ENCODE data around the gene CLTC. TPM values are rescaled to one million over a fixed set of nuclear protein-coding genes. Genes with fewer than 3 reads are reported as not detected.

Gene CLTC
- total and polyA plus RNA-seq, 10 of the 15 experiments (the other 5 are each of a cell fraction or from before 2014, with no cell fraction given): 77.5 to 188 (median 129) TPM

DNA sequence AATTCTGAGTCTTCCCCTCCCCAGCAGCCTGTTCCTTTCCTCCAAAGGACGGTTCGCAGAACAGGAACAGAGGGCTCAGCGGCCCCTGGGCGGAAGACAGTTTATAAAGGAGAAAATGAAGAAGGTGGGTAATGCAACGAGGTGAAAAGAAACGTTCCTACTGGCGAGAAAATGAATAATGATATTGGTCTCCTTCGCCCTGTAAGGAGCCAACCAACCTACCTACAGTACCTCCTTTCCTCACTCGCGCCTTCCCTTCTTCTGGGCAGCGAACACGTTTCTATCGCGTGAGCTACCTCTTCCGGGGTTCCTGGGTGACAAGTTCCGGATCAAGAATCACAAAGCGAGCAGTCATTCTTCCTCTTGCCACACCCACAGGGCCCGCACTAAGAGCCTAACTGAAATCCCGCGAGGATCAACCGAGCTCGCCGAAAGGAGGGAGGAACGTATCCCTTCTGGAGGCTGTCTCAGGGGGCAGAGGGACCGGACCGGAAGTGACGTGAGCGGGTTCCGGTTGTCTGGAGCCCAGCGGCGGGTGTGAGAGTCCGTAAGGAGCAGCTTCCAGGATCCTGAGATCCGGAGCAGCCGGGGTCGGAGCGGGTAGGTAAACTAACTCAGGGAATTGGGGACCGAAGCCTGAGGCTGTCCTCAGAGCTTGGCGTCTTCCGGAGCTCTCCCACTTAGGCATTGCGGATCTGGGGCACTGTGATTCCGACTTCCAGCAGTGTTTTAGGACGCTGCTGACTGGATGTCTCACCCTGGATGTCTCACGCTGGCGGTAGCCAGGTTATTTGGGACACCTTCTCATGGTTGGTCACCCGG lies 87.7 kb downstream of the CLTC start, which contains the start of the genes PTRH2 and VMP1 (continued):
- TF ChIP-seq RB1 (IDR thresholded peaks at IDR 0.05; ENCODE audit: borderline replicate concordance): peak; percentile 50; the same call in 1 of the 2 replicates
- no peak for TF ChIP-seq NFYB (IDR thresholded peaks at IDR 0.05; ENCODE audit: insufficient read depth, low read depth, low read length)
- TF ChIP-seq TARDBP (IDR thresholded peaks at IDR 0.05; ENCODE audit: borderline replicate concordance): peak; percentile 34; the same call in 1 of the 2 replicates
- peak; percentile 24; the same call in 1 of the 2 replicates for TF ChIP-seq LARP7 (IDR thresholded peaks at IDR 0.05)
- TF ChIP-seq SMARCA5 (IDR thresholded peaks at IDR 0.05): no peak
- no peak for TF ChIP-seq HDAC2 (IDR thresholded peaks at IDR 0.05)
- peak; percentile 40 for TF ChIP-seq SP1 (IDR thresholded peaks at IDR 0.05; ENCODE audit: low read depth, low read length)
- no peak for TF ChIP-seq CBX5 (IDR thresholded peaks at IDR 0.05; ENCODE audit: low read depth)
- peak; percentile 61; the same call in 1 of the 2 replicates for TF ChIP-seq SREBF2 (IDR thresholded peaks at IDR 0.05; ENCODE audit: low read length)
- TF ChIP-seq ZNF274 (IDR thresholded peaks at IDR 0.05; ENCODE audit: insufficient read depth, insufficient read length): no peak
- no peak for TF ChIP-seq FOS (IDR thresholded peaks at IDR 0.05; ENCODE audit: borderline replicate concordance, extremely low read depth, insufficient read length)
- TF ChIP-seq MTA3 (IDR thresholded peaks at IDR 0.05; ENCODE audit: borderline replicate concordance, low read length): no peak

DNA sequence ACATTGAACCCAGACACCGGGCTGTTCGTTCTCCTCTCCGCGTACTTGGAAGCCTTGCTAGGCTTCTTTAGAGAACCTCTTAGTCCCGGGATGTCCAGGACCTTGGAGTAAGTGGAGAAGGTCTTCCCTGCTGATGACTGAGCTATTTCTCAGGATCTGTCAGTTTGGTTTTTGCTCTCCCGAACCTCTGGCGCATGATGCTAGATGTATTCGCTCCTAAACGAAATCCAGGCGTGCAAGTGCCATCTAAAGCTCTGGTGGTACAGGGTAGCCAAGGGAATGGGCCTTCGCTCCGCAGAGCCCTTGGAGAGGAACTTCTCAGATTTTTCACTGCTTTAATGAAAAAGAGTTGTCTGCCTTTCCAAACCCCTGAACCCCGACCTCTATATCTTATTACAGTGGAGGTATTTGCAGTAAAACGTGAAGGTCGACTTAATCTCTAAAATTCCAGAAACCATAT lies 88.3 kb downstream of the CLTC start:
- ATAC-seq (peak; percentile 2), FAIRE-seq (no peak), DNase-seq (ENCODE audit: low read depth, low spot score) (no peak)
- no peaks in the 10 kb centered on the region for H3K9me3 ChIP-seq (replicated peaks; ENCODE audit: control insufficient read depth, insufficient read depth, low read length)
- H3K9ac ChIP-seq (ENCODE audit: control insufficient read depth, insufficient read depth, low read length): peak overlapping the region; percentile 95
- POLR2A ChIA-PET: interaction anchor here (0.5 to 2.0 kb wide), 5 partner anchors 11 to 1226 kb away, joined by 3 to 4 read pairs (median 3); partner anchors contain the start of gene CLTC
- in situ Hi-C loops (cut with MboI): no loop called here
- TF ChIP-seq NFXL1 (IDR thresholded peaks at IDR 0.05; ENCODE audit: borderline replicate concordance) (no peak), CHD1 (IDR thresholded peaks at IDR 0.05; ENCODE audit: low read depth, low read length) (no peak), TAF1 (IDR thresholded peaks at IDR 0.05; ENCODE audit: borderline replicate concordance, low read depth, low read length) (no peak), HSF1 (IDR thresholded peaks at IDR 0.05; ENCODE audit: low read depth, low read length) (no peak), LARP7 (IDR thresholded peaks at IDR 0.05) (peak; percentile 1; the same call in 1 of the 2 replicates)
- no TSS peak for BruUV-seq (replicated peaks)
- SMC1A ChIA-PET (ENCODE audit: uncharacterized antibody, unreplicated experiment): interaction anchor here (0.7 to 2.4 kb wide), 11 partner anchors 13 to 151 kb away, joined by 3 to 9 read pairs (median 3); no protein-coding TSS in a partner anchor
- peaks cover 87% of the 10 kb centered on the region for H3K79me2 ChIP-seq (ENCODE audit: control insufficient read depth, insufficient read depth, low read length)
- no peaks in the 10 kb centered on the region for H3K27me3 ChIP-seq (replicated peaks in 1 of 2; ENCODE audit: control insufficient read depth in 2 of 2, insufficient read depth in 2 of 2, low read length in 1 of 2)
- CTCF ChIA-PET: interaction anchor here (1.1 to 2.3 kb wide), 8 partner anchors 37 to 206 kb away, joined by 3 to 7 read pairs (median 3); no protein-coding TSS in a partner anchor
- H3K27ac ChIP-seq (ENCODE audit: control insufficient read depth, insufficient read depth): peak overlapping the region; percentile 96
- no peaks in the 10 kb centered on the region; the same call in 1 of the 2 replicates for H4K20me1 ChIP-seq (ENCODE audit: control insufficient read depth, insufficient read depth)
- H3K4me1 ChIP-seq (ENCODE audit: control insufficient read depth, insufficient read depth, low read length): peaks cover 3% of the 10 kb centered on the region; the same call in 1 of the 2 replicates
- H3K36me3 ChIP-seq (ENCODE audit: control insufficient read depth in 2 of 2, insufficient read depth in 2 of 2, low read length in 1 of 2): no peaks in the 10 kb centered on the region; a peak in 1 of 4 replicates
- H3K4me2 ChIP-seq (ENCODE audit: control insufficient read depth, insufficient read depth): peak overlapping the region; percentile 58
- intact Hi-C loops (cut with micrococcal nuclease; ENCODE audit: unreplicated experiment): loop anchor here (1.0 kb wide), 1 partner anchor 89 kb away; the partner anchor contains the start of gene CLTC
- RAD21 ChIA-PET (ENCODE audit: unreplicated experiment): interaction anchor here (1.1 to 2.5 kb wide), 4 partner anchors 25 to 86 kb away, joined by 3 to 11 read pairs (median 6); no protein-coding TSS in a partner anchor
- peak overlapping the region; percentile 84 for H3K4me3 ChIP-seq
- H2AFZ ChIP-seq (ENCODE audit: control insufficient read depth, low read depth, low read length): peak overlapping the region; percentile 90
- WGBS (ENCODE audit: insufficient coverage, insufficient replicate concordance, low lambda C conversion rate, missing lambda C conversion rate): 8% methylated on average over 15 of the region's 15 CpGs
